SK-N-SH treated with all-trans-retinoic acid at 6 μM for 48 hours (cell line): ENCODE results near the gene NFAT5.

Source experiments
- ATAC-seq: fragments of 200-7000 bp; cut with Tn5 transposase; 3 replicates; pipeline ENCODE4 v1.9.1; 2020; ENCODE audit warnings: mild to moderate bottlenecking, moderate library complexity
- ARNTL ChIP-seq: fragments of 450-650 bp; formaldehyde crosslinking; IDR thresholded peaks from 2 replicates; pipeline ENCODE4 v1.5.0; 2020; ENCODE audit warnings: low read depth, mild to moderate bottlenecking, moderate library complexity, borderline replicate concordance
- BACH2 ChIP-seq: fragments of 250-450 bp; sonication (Bioruptor Pico); IDR thresholded peaks from 2 replicates; pipeline ENCODE4 v1.9.0; 2021; ENCODE audit warnings: mild to moderate bottlenecking, borderline replicate concordance
- CREB5 ChIP-seq: fragments of 250-450 bp; sonication (Bioruptor Pico); IDR thresholded peaks from 2 replicates; pipeline ENCODE4 v1.5.1; 2020; ENCODE audit warnings: low read depth, mild to moderate bottlenecking, moderate library complexity
- CSDC2 ChIP-seq: fragments of 250-450 bp; sonication (Bioruptor Pico); IDR thresholded peaks from 2 replicates; pipeline ENCODE4 v1.5.0; 2020; ENCODE audit warnings: mild to moderate bottlenecking, moderate library complexity
- ESRRG ChIP-seq: fragments of 250-450 bp; sonication (Bioruptor Pico); IDR thresholded peaks from 2 replicates; pipeline ENCODE4 v1.6.1; 2021; ENCODE audit warnings: mild to moderate bottlenecking
- OSR1 ChIP-seq: fragments of 250-450 bp; sonication (Bioruptor Pico); IDR thresholded peaks from 2 replicates; pipeline ENCODE4 v1.8.0; 2022; ENCODE audit warnings: moderate library complexity, mild to moderate bottlenecking, inconsistent platforms
- POU6F1 ChIP-seq: fragments of 250-450 bp; sonication (Bioruptor Pico); IDR thresholded peaks from 2 replicates; pipeline ENCODE4 v1.8.0; 2021; ENCODE audit warnings: low read depth, mild to moderate bottlenecking, moderate library complexity, borderline replicate concordance
- PPARA ChIP-seq: fragments of 250-450 bp; sonication (Bioruptor Pico); IDR thresholded peaks from 2 replicates; pipeline ENCODE4 v1.5.0; 2020; ENCODE audit warnings: mild to moderate bottlenecking, borderline replicate concordance
- RARB ChIP-seq: fragments of 250-450 bp; sonication (Bioruptor Pico); IDR thresholded peaks from 2 replicates; pipeline ENCODE4 v1.8.0; 2021; ENCODE audit warnings: mild to moderate bottlenecking, moderate library complexity
- SNAI2 ChIP-seq: fragments of 250-450 bp; sonication (Bioruptor Pico); IDR thresholded peaks from 2 replicates; pipeline ENCODE4 v1.5.0; 2020; ENCODE audit warnings: mild to moderate bottlenecking, moderate library complexity
- TCF4 ChIP-seq: fragments of 250-450 bp; sonication (Bioruptor Pico); IDR thresholded peaks from 2 replicates; pipeline ENCODE4 v1.8.0; 2021; ENCODE audit warnings: mild to moderate bottlenecking, moderate library complexity, borderline replicate concordance
- TSHZ2 ChIP-seq: fragments of 250-450 bp; sonication (Bioruptor Pico); IDR thresholded peaks from 2 replicates; pipeline ENCODE4 v1.5.0; 2020; ENCODE audit warnings: mild to moderate bottlenecking, moderate library complexity
- ZFP3 ChIP-seq: fragments of 250-450 bp; sonication (Bioruptor Pico); IDR thresholded peaks from 2 replicates; pipeline ENCODE4 v1.5.0; 2020; ENCODE audit warnings: mild to moderate bottlenecking, moderate library complexity
- ZFP30 ChIP-seq: fragments of 450-650 bp; formaldehyde crosslinking; IDR thresholded peaks from 2 replicates; pipeline ENCODE4 v1.5.0; 2022; ENCODE audit warnings: mild to moderate bottlenecking, moderate library complexity
- ZNF565 ChIP-seq: fragments of 450-650 bp; formaldehyde crosslinking; conservative IDR thresholded peaks from 2 replicates; pipeline ENCODE4 v1.5.0; 2020; ENCODE audit warnings: low read depth, mild to moderate bottlenecking, moderate library complexity

Gene NFAT5

GRCh38 chr16:69698404-69698803 is 132.6 kb downstream of the NFAT5 start:
- no peak for ATAC-seq
- no peak for TF ChIP-seq ZFP3 (CRISPR knock-in tag)
- no peak for TF ChIP-seq BACH2
- no peak for TF ChIP-seq PPARA (CRISPR knock-in tag)
- TF ChIP-seq SNAI2 (CRISPR knock-in tag) = no peak
- no peak for TF ChIP-seq CREB5 (CRISPR knock-in tag)
- TF ChIP-seq POU6F1 (CRISPR knock-in tag) = no peak

GRCh38 chr16:69699915-69700314 is 134.1 kb downstream of the NFAT5 start:
- TF ChIP-seq ARNTL (CRISPR knock-in tag) = no peak
- TF ChIP-seq ZFP30 (CRISPR knock-in tag) = no peak
- TF ChIP-seq BACH2 = no peak
- TF ChIP-seq CREB5 (CRISPR knock-in tag) = no peak
- TF ChIP-seq ESRRG (CRISPR knock-in tag) = no peak
- no peak for TF ChIP-seq CSDC2 (CRISPR knock-in tag)
- no peak for TF ChIP-seq RARB
- no peak for TF ChIP-seq OSR1 (CRISPR knock-in tag)
- TF ChIP-seq ZFP3 (CRISPR knock-in tag) = no peak
- no peak for ATAC-seq

GRCh38 chr16:69701452-69701851 is 135.7 kb downstream of the NFAT5 start:
- ATAC-seq = no peak

More at GRCh38 chr16:69701452-69701851, 135.7 kb downstream of the NFAT5 start:
- TF ChIP-seq ZFP30 (CRISPR knock-in tag) (no peak), ESRRG (CRISPR knock-in tag) (no peak), OSR1 (CRISPR knock-in tag) (no peak), TCF4 (CRISPR knock-in tag) (no peak), ZFP3 (CRISPR knock-in tag) (no peak), POU6F1 (CRISPR knock-in tag) (no peak), TSHZ2 (CRISPR knock-in tag) (no peak), PPARA (CRISPR knock-in tag) (no peak), ZNF565 (CRISPR knock-in tag) (no peak)
- TF ChIP-seq, all 23 proteins: peak for 0
